Large intestine (tissue), 12 donors: ENCODE data around the gene ZNF132. TPM values are rescaled to one million over a fixed set of nuclear protein-coding genes. Genes with fewer than 3 reads are reported as not detected.
"Not testable (repeated sequence)": the region's sequence is repeated elsewhere in the genome, so short reads cannot be mapped to it uniquely, and the experiment has no call there.

Experiments used
- DNase-seq, 2 donors: peaks; one replicate each; pipeline versions ENCODE4 v3.0.0 to v3.0.0-alpha.2; 2013
- H3K27ac ChIP-seq: one replicate; pipeline ENCODE4 v1.5.1; 2013; ENCODE audit warnings: low read length
- H3K27me3 ChIP-seq: 2 replicates; pipeline ENCODE4 v1.6.1; 2013; ENCODE audit warnings: low read length; ENCODE audit not compliant: control insufficient read depth, insufficient read depth
- H3K36me3 ChIP-seq: 2 replicates; pipeline ENCODE4 v1.6.1; 2013; ENCODE audit warnings: low read length; ENCODE audit not compliant: control insufficient read depth, insufficient read depth
- H3K4me1 ChIP-seq: one replicate; pipeline ENCODE4 v1.6.1; 2013; ENCODE audit warnings: low read length; ENCODE audit not compliant: control insufficient read depth, insufficient read depth
- H3K4me3 ChIP-seq: one replicate; pipeline ENCODE4 v1.5.1; 2013; ENCODE audit warnings: low read length
- H3K9me3 ChIP-seq: one replicate; pipeline ENCODE4 v1.6.1; 2013; ENCODE audit warnings: mild to moderate bottlenecking, low read depth, low read length, moderate library complexity; ENCODE audit not compliant: control insufficient read depth
- WGBS: methylation state at CpG from one replicate; pipeline ENCODE4 v1.1.5; 2013; ENCODE audit warnings: low lambda C conversion rate; ENCODE audit not compliant: insufficient coverage; 5-methylcytosine and 5-hydroxymethylcytosine counted together
- long read RNA-seq, 11 donors: transcript quantifications; one replicate each; lab custom pipeline, GENCODE V29; 2026
- polyA plus RNA-seq: library from polyadenylated mRNA; unstranded; fragments of 120-200 nt; gene quantifications from one replicate; pipeline ENCODE4 v1.2.1, GENCODE V29; 2013

Gene ZNF132
- polyA plus RNA-seq: 8.0 TPM
- long read RNA-seq, donor 1, partial matches to known transcripts: 0 of 2 reads
- long read RNA-seq, donor 1, other reads (novel, unspliced or antisense): 0 of 2 reads
- long read RNA-seq, donor 2, partial matches to known transcripts: 0 of 4 reads
- long read RNA-seq, donor 2, other reads (novel, unspliced or antisense): 0 of 4 reads
- long read RNA-seq, donor 3, partial matches to known transcripts: 0 of 5 reads
- long read RNA-seq, donor 3, other reads (novel, unspliced or antisense): 0 of 5 reads
- long read RNA-seq, donor 4: 0 reads
- long read RNA-seq, donor 5, partial matches to known transcripts: 0 of 2 reads
- long read RNA-seq, donor 5, other reads (novel, unspliced or antisense): 0 of 2 reads
- long read RNA-seq, donor 6, partial matches to known transcripts: 0 of 4 reads
- long read RNA-seq, donor 6, other reads (novel, unspliced or antisense): 0 of 4 reads
- long read RNA-seq, donor 7, transcript ZNF132-202 (1 exons, 2,356 nt): major isoform, 5 of 5 reads
- long read RNA-seq, donor 7, partial matches to known transcripts: 0 of 5 reads
- long read RNA-seq, donor 7, other reads (novel, unspliced or antisense): 0 of 5 reads
- long read RNA-seq, donor 8, transcript ZNF132-202 (1 exons, 2,356 nt): major isoform, 5 of 7 reads
- long read RNA-seq, donor 8, partial matches to known transcripts: 0 of 7 reads
- long read RNA-seq, donor 8, other reads (novel, unspliced or antisense): 0 of 7 reads
- long read RNA-seq, donor 9, partial matches to known transcripts: 0 of 1 reads
- long read RNA-seq, donor 9, other reads (novel, unspliced or antisense): 0 of 1 reads
- long read RNA-seq, donor 10, partial matches to known transcripts: 0 of 5 reads
- long read RNA-seq, donor 10, other reads (novel, unspliced or antisense): 0 of 5 reads
- long read RNA-seq, donor 11, partial matches to known transcripts: 0 of 3 reads
- long read RNA-seq, donor 11, other reads (novel, unspliced or antisense): 0 of 3 reads

DNA sequence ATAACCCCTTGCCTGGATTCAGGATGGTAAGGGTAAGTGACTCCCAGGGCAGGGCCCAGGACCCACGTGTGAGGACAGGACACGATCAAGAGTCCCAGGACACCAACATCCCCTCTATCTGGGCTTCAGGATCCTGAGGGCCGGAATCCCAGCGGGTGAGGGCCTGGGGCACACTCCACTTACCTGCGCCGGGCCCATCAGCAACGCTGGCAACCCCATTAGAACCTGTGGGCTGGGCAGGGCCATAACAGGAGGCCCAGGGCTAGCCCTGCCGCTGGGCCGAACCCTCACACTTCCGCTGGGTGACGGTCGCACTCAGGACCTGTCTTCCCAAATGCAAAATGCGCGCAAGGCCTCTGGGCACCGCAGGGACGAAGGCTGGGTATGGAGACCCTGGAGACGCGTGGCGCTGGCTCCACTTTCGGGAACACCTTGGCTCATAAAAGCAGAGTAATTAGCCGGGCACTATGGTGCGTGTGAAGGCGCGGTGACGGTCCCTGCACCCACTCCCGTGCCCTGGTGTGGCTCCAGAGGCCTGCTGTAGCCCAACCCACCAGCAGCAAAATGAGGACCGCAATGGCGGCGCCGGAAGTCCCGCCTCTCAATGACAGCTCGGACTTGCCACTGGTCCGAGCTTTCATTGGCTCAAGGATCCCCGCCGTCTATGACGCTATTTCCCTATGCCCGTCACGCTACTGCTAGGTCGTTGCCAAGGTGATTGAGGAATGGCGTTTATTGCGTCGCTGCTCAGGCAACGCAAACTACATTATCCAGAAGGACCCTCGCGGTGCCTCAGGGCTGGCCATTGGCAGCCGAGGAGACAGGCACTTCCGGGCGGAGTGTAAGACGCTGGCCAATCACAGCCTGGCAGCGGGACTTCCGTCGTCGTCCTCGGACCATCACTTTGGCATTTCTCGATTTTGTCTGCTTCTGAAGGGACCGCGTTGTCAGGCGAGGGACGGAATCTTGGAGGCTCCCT is at the start of gene ZNF132:
Gene ZNF132 (minus strand): TSS at position 578 of the 979 bp plus-strand sequence. CDS start 332 bp downstream, at position 246.
- peak; percentile 100 for DNase-seq
- Histone ChIP-seq H3K4me1 (peaks cover 9% of the 10 kb centered on the region), H3K4me3 (peak within 1 kb of the TSS; percentile 57), H3K9me3 (peaks cover 46% of the 10 kb centered on the region), H3K36me3 (peaks cover 24% of the 10 kb centered on the region), H3K27me3 (peaks cover 5% of the 10 kb centered on the region), H3K27ac (peak within 1 kb of the TSS; percentile 43)
- WGBS: no CpG with 5 or more reads among the region's 59 CpGs

DNA sequence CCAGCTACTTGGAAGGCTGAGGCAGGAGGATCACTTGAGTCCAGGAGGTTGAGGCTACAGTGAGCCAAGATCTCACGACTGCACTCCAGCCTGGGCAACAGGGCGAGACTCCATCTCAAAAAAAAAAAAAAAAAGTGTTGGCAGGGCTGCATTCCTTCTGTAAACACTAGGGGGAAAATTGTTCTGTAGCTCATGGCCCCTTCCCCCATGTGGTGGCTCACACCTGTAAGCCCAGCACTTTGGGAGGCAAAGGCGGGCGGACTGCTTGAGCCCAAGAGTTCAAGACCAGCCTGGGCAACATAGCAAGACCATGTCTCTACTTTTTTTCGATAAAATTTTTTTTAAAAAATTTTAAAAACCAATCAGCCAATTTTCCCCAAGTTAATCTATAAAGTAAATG is 44.4 kb upstream of the ZNF132 start:
- H3K36me3 ChIP-seq: peaks cover 21% of the 10 kb centered on the region
- not testable (repeated sequence) for H3K4me1 ChIP-seq, H3K9me3 ChIP-seq, H3K27me3 ChIP-seq, DNase-seq, H3K27ac ChIP-seq, H3K4me3 ChIP-seq
- 100% methylated on average over 1 of the region's 5 CpGs for WGBS

DNA sequence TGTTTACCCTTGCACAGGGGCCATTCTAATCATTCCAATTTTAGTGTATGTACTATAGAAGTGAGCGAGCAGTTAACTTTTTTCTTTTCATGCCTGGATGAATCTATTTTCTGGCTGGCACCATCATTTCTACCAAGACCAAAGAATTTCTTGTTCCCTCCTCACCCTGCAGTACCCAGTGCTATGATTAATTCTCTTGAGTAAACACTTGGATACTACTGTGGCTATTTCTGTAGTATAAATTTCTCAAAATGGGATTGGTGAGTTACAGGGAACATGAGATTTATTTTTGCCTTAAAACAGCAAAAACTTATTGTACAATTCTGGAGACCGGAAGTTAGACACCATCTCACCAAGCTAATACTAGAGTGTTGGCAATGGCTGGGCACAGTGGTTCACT is 43.8 kb upstream of the ZNF132 start:
- no peak overlapping the region for H3K27ac ChIP-seq
- peaks cover 21% of the 10 kb centered on the region for H3K36me3 ChIP-seq
- 63% methylated on average over 1 of the region's 2 CpGs for WGBS
- no peaks in the 10 kb centered on the region for H3K27me3 ChIP-seq
- H3K4me1 ChIP-seq: no peaks in the 10 kb centered on the region
- DNase-seq: no peak
- H3K9me3 ChIP-seq: no peaks in the 10 kb centered on the region
- H3K4me3 ChIP-seq: no peak overlapping the region

DNA sequence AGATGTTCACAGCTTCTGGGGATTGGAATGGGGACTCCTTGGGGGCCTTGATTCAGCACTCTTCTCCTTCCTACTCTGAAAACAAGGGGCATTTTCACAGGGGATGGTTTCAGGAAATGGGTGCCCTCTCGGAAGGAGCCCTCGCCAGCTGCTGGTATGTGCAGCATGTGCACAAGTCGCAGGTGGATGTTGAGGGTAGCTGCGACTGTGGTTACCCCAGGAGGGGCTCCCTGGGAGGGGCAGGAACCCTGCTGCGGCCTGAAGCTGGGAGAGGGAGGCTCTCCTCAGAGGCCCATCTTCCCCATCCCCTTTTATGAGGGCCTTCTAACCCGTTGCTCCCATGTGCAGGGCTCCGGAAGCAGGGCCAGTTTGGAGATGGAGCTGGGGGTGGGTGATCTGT is 42.4 kb upstream of the ZNF132 start:
- H3K9me3 ChIP-seq: no peaks in the 10 kb centered on the region
- DNase-seq: no peak
- no CpG with 5 or more reads among the region's 7 CpGs for WGBS

DNA sequence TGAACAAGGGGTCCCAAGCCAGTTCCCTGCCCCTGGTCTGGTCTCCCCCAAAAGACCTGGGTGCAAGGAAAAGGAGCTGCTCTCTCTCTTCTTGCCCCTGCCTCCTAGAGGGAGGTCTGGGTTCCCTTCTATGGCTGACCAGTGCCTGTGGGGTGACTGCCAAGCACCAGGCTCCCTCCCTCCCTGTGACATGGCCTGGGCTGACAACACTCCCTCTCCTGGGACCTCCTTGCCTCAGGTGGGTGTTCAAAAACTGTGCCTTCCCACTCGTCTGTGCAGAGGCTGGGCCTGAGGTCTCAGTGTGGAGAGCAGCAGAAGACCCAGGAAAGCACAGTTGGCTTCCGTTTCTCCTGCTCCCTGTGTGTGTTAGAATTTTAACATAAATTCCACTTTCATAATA is 40.9 kb upstream of the ZNF132 start:
- H3K4me3 ChIP-seq: no peak overlapping the region
- WGBS: no CpG with 5 or more reads among the region's 2 CpGs
- peaks cover 7% of the 10 kb centered on the region for H3K4me1 ChIP-seq
- no peak for DNase-seq
- H3K36me3 ChIP-seq: peaks cover 28% of the 10 kb centered on the region
- H3K27me3 ChIP-seq: no peaks in the 10 kb centered on the region
- H3K27ac ChIP-seq: no peak overlapping the region
- no peaks in the 10 kb centered on the region for H3K9me3 ChIP-seq

More for the DNA sequence above, 42.4 kb upstream of the ZNF132 start:
- Histone ChIP-seq H3K27me3 (no peaks in the 10 kb centered on the region), H3K4me3 (no peak overlapping the region), H3K36me3 (peaks cover 28% of the 10 kb centered on the region), H3K4me1 (no peaks in the 10 kb centered on the region), H3K27ac (no peak overlapping the region)

DNA sequence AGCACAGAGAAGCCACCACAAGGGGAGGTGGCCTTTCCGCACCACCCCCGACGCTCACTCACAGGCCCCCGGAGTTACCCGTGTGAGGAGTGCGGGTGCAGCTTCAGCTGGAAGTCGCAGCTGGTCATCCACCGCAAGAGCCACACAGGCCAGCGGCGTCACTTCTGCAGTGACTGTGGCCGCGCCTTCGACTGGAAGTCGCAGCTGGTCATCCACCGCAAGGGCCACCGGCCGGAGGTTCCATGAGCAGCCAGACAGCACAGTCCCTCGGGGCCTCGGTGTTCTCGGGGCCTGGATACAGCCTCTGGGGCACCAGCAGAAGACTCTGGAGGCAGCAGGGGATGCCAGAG is 40.5 kb upstream of the ZNF132 start:
- H3K36me3 ChIP-seq: peaks cover 28% of the 10 kb centered on the region

DNA sequence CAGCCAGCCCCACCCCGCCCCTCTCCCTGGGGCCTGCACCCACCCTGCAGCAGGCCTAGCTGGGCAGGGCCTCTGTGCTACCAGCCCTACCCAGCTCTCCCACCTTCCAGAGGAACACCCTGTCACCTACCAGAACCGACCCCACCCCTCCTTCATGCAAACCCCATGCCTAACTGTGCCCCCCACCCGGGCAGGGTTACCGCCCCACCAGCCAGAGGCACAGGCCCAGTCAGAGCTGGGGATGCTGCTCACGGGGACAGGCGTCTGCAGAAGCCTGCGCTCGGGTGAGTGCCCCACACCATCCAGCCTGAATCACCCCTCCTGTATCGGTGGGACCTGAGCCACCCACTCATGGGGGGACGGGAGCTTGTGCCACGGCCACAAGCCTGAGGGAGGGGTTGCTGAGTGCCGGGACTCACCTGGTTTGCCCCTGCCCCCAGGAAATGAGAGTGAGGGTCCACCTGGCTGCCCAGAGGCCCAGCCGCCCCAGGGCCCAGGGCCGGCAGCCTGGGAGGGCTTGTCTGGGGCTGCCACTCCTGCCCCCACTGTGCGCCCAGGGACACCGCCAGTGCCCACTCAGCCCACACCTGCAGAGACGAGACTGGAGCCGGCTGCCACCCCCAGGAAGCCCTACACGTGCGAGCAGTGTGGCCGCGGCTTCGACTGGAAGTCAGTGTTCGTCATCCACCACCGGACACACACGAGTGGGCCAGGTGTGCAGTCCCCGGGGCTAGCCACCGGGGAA is 40.0 kb upstream of the ZNF132 start:
- DNase-seq: no peak
- peaks cover 12% of the 10 kb centered on the region for H3K4me1 ChIP-seq
- H3K27ac ChIP-seq: no peak overlapping the region
- no peak overlapping the region for H3K4me3 ChIP-seq
- H3K27me3 ChIP-seq: no peaks in the 10 kb centered on the region
- H3K9me3 ChIP-seq: no peaks in the 10 kb centered on the region
- H3K36me3 ChIP-seq: peaks cover 28% of the 10 kb centered on the region
- no CpG with 5 or more reads among the region's 28 CpGs for WGBS

More for the DNA sequence above, 40.5 kb upstream of the ZNF132 start:
- peaks cover 7% of the 10 kb centered on the region for H3K4me1 ChIP-seq
- no CpG with 5 or more reads among the region's 20 CpGs for WGBS
- H3K27ac ChIP-seq: no peak overlapping the region
- H3K27me3 ChIP-seq: no peaks in the 10 kb centered on the region
- no peak for DNase-seq
- H3K4me3 ChIP-seq: no peak overlapping the region
- no peaks in the 10 kb centered on the region for H3K9me3 ChIP-seq

DNA sequence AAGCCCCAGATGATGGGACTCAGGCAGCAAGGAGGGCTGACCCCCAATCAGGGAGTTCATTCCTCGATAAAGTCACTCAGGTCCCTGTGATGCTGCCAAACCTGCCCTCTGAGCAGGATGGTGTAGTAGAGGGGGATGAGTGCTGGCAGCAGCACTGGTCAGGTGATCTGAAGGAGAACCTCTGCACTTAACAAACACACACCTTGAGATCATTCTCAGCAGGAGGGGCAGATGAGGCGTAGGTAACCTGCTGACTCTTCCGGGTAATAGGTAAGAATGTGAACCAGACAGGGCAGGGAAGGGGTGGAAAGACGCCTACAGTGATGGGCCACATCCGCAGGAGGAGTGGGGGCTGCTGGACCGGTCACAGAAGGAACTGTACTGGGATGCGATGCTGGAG is 39.4 kb upstream of the ZNF132 start:
- Histone ChIP-seq H3K4me1 (peaks cover 12% of the 10 kb centered on the region), H3K27me3 (no peaks in the 10 kb centered on the region), H3K9me3 (no peaks in the 10 kb centered on the region), H3K4me3 (no peak overlapping the region), H3K36me3 (peaks cover 28% of the 10 kb centered on the region), H3K27ac (no peak overlapping the region)
- no peak for DNase-seq
- 100% methylated on average over 3 of the region's 7 CpGs for WGBS

DNA sequence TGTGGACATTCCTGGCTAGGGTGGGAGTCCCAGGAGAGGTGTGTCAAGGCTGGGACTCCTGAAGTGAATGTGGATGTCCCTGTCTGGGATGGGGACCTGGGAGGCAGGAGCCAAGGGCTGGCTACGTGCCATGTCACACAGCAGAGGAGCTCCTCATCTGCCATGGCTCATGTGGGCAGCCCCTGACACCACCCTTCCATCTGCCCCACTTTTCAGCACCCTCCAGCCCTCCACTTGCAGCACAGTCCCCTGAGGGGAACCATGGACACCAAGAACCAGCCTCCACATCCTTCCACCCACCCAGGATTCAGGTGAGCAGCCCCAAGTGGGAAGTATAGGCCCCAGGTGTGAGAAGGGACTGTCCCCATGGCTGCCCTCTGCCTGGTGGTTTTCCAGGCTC is 37.9 kb upstream of the ZNF132 start:
- Histone ChIP-seq H3K27ac (no peak overlapping the region), H3K4me1 (peaks cover 12% of the 10 kb centered on the region), H3K4me3 (no peak overlapping the region), H3K9me3 (no peaks in the 10 kb centered on the region), H3K36me3 (peaks cover 37% of the 10 kb centered on the region), H3K27me3 (no peaks in the 10 kb centered on the region)
- WGBS: no CpG with 5 or more reads among the region's 1 CpG
- no peak for DNase-seq
